HFF-Myc (cell line): Measurements from ENCODE around the gene ITGB8.

Experiments
- DNase-seq: peaks from one replicate; pipeline ENCODE4 v3.0.0-alpha.2; 2011; ENCODE audit warnings: low read depth; ENCODE audit errors: extremely low read depth
- H3K4me3 ChIP-seq: replicated peaks from 2 replicates; pipeline ENCODE4 v1.5.1; 2011; ENCODE audit warnings: low read depth, mild to moderate bottlenecking, control low read depth, low read length
- CTCF ChIP-seq: IDR thresholded peaks from 2 replicates; pipeline ENCODE4 v1.5.1; 2012; ENCODE audit warnings: mild to moderate bottlenecking, low read depth, low read length, control low read depth; ENCODE audit errors: missing control alignments

ITGB8 gene

GRCh38 chr7:20288036-20288435 lies 42.7 kb upstream of the ITGB8 start:
- DNase-seq = no peak
- H3K4me3 ChIP-seq = no peak overlapping the region
- no peak for TF ChIP-seq CTCF

- no peak for DNase-seq
- H3K4me3 ChIP-seq = no peak overlapping the region
- TF ChIP-seq CTCF = no peak
Measured at GRCh38 chr7:20290505-20291111, 40.1 kb upstream of the ITGB8 start.

- no peak for TF ChIP-seq CTCF
- DNase-seq = no peak
Measured at GRCh38 chr7:20293336-20293735, 37.4 kb upstream of the ITGB8 start.

GRCh38 chr7:20296444-20296843 lies 34.3 kb upstream of the ITGB8 start:
- no peak overlapping the region for H3K4me3 ChIP-seq
- TF ChIP-seq CTCF = no peak
- no peak for DNase-seq

More at GRCh38 chr7:20293336-20293735, 37.4 kb upstream of the ITGB8 start:
- H3K4me3 ChIP-seq = no peak overlapping the region

- H3K4me3 ChIP-seq = no peak overlapping the region
- TF ChIP-seq CTCF = no peak
- DNase-seq = no peak
Measured at GRCh38 chr7:20296901-20297300, 33.8 kb upstream of the ITGB8 start.

GRCh38 chr7:20298486-20298901 lies 32.2 kb upstream of the ITGB8 start:
- DNase-seq = no peak
- no peak overlapping the region for H3K4me3 ChIP-seq
- no peak for TF ChIP-seq CTCF

GRCh38 chr7:20299145-20299544 lies 31.6 kb upstream of the ITGB8 start:
- H3K4me3 ChIP-seq = no peak overlapping the region
- no peak for DNase-seq
- no peak for TF ChIP-seq CTCF
